GM12864 (cell line): Measurements from ENCODE around the gene SIM2.

Experiments
- DNase-seq: peaks from one replicate; pipeline ENCODE4 v3.0.0-alpha.2; 2011; ENCODE audit warnings: low read depth
- H3K4me3 ChIP-seq: 2 replicates; pipeline ENCODE4 v1.5.1; 2011; ENCODE audit warnings: mild to moderate bottlenecking, low read depth, low read length, control low read depth
- TF ChIP-seq, protein P1 (sequence below): IDR thresholded peaks from 2 replicates; pipeline ENCODE4 v1.5.1; 2011; ENCODE audit warnings: low read depth, mild to moderate bottlenecking, moderate library complexity, low read length, control low read depth, inconsistent platforms; ENCODE audit errors: missing control alignments

Gene SIM2

DNA sequence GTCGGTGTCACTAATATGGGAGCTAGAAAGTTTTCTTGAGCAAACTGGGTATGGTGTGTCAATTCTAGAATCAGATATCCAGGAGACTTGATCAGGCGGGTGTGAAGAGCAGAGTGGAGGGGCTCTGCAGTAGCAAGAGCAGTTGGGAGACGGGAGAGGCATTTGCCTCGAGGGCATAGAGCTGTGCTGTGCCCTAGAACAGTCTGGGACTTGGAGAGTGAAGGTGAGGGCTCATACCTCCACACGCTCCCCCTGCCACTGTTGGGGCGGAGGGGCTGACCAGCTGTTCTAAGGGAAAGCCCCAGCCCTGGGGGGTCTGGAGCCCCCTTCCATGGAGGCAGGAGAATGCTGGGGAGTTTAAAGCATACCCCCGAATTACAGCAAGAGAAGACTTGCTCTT is 33.8 kb downstream of the SIM2 start:
- no peak for DNase-seq
- TF ChIP-seq, protein P1, sequence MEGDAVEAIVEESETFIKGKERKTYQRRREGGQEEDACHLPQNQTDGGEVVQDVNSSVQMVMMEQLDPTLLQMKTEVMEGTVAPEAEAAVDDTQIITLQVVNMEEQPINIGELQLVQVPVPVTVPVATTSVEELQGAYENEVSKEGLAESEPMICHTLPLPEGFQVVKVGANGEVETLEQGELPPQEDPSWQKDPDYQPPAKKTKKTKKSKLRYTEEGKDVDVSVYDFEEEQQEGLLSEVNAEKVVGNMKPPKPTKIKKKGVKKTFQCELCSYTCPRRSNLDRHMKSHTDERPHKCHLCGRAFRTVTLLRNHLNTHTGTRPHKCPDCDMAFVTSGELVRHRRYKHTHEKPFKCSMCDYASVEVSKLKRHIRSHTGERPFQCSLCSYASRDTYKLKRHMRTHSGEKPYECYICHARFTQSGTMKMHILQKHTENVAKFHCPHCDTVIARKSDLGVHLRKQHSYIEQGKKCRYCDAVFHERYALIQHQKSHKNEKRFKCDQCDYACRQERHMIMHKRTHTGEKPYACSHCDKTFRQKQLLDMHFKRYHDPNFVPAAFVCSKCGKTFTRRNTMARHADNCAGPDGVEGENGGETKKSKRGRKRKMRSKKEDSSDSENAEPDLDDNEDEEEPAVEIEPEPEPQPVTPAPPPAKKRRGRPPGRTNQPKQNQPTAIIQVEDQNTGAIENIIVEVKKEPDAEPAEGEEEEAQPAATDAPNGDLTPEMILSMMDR: no peak

DNA sequence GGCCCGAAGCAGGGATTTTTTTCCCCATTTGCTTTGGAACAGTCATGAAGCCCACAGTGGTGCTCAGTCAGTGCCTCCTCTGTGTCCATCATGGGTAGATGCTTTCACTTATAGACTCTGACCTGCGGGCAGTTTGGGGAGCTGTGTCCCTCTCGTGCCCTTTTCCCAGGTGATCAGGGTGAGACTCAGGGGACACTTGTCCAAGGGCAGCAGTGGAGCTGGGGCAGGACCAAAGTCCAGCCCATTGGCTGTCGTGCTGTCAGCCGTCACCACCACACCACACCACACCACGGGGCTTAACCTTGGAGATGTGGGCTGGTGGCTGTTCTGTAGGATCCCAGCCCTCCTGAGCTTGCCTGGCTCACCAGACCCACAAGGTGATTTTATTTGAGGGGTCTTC is 34.9 kb downstream of the SIM2 start:
- no peak for DNase-seq
- TF ChIP-seq, protein P1: no peak
- no peak overlapping the region for H3K4me3 ChIP-seq

More for the DNA sequence above, 33.8 kb downstream of the SIM2 start:
- no peak overlapping the region for H3K4me3 ChIP-seq

DNA sequence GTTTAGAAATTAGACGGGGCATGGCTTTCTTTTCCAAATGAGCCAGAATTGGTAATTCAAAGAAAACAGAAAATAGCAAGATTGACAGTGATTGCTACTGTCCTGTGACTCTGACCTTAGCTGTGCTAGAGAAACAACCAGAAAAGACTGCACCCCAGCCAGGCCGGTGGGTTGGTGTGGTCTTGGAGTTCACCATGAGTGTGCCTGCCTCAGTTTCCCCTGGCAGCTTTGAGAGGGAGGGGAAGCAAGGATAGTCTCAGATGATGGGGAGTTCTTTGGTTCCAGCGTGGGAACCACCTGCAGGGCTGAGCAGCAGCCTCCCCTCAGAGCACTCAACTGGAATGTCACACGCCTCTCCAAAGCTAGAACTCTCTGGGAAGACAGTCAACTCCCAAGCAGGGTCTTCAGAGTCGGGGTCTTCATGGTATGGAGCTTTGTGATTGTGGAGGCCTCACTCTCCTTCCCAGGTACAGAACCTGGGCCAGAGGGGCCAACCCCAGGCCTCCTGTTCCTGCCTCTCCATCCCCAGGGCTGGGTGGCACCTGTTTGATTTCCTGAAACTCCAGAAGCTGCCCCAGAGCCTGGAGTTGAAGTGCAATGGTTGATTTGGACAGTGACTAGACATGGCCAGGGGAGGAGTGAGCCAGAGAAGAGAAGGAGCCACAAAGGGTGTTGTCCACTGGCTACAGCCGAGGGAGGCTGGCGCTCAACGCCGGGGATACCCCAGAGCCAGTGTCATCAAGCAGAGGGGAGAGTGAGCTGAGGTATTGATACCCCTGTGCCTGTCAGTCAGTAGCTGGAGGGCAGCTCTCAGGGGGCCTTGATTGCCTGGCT is 35.7 kb downstream of the SIM2 start:
- H3K4me3 ChIP-seq: no peak overlapping the region
- no peak for DNase-seq
- TF ChIP-seq, protein P1: no peak

DNA sequence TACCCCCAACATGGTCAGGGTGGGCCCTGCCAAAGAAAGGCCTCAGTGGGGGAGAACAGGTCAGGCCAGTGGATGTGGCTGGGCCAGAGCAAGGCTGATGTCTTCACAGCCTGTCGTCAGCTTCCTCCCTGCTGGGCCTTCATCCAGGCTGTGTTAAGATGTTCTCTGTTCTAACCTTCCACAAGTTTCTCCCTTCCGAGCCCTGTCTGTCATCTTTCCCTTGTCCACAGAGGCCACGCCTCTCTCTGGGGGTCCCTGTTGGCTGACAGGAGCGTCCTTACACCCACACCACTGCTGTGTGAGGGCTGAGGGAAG is 36.2 kb downstream of the SIM2 start:
- DNase-seq: no peak
- TF ChIP-seq, protein P1: no peak
- H3K4me3 ChIP-seq: no peak overlapping the region

DNA sequence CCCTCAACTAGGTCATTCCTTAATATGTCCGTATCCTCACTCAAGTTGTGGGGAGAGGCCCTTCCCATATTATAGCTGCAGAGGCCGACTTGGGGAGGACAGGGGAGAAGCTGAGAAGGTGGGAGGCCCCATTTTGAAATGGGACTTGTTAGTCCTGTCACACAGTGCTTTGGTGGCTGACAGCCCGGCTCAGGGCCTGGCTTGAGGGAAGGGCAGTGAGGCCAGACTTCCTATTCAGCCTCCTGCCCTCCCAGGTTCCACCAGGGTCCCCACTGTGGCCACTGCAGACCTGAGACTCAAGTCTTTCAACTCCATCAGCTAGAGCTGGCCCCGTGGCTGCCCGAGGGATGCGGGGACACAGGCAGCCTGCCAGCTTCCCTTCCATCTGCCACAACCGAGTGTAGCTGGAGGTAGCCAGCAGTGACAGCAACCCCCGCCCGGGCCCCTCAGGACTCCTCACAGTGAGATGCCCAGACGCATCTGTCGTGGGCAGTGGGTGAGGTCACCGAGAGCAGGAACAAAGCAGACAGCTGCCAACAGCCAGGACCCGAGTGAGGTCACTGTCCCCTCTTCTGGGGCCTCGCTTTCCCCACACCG is 36.9 kb downstream of the SIM2 start:
- TF ChIP-seq, protein P1: no peak
- no peak overlapping the region for H3K4me3 ChIP-seq
- DNase-seq: no peak

DNA sequence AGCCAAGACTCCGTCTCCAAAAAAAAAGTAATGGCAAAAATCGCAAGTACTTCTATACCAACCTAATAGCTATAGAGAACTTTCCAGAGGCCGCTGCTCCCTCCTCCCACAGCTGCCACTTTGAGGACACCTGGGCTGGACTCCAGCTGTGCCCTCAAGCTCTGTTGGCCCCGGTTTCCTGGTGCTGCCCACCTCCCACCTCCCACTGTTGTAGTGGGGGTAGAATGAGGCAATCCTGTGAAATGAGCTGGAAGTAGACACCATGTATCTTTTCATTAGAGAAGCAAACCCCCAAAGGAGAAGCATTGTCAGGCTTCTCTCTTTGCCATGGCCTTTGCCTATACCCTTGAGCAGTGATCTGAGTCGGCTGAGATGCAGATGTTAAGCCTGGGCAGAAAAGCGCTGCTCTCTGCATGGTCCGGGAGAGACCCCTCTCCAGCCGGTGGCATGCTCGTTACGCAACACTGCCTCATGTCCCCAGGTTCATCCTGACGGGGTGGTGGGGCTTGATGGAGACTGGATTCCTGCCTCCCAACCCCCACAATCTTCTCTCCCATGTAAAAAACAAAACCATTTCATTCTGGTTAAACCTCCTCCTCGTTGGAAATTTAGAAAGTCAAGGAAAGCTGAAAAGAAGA is 39.7 kb downstream of the SIM2 start:
- TF ChIP-seq, protein P1: no peak
- no peak for DNase-seq
- no peak overlapping the region for H3K4me3 ChIP-seq
